GM12892 (cell line): Measurements from ENCODE around the gene CC2D2B.

Experiments
- DNase-seq: peaks from one replicate; pipeline ENCODE4 v3.0.0; 2011; ENCODE audit not compliant: insufficient read length
- FAIRE-seq: peaks from 2 replicates; lab custom pipeline; 2011; peaks lifted over from hg19 to GRCh38; lab: Jason Lieb, UNC
- POLR2A ChIP-seq: IDR thresholded peaks from 2 replicates; pipeline ENCODE4 v1.6.1; 2011; ENCODE audit warnings: low read depth, low read length, control low read depth
- POLR2AphosphoS5 ChIP-seq: IDR thresholded peaks from 2 replicates; pipeline ENCODE4 v1.6.1; 2011; ENCODE audit warnings: low read depth, low read length, control low read depth
- TAF1 ChIP-seq: IDR thresholded peaks from 2 replicates; pipeline ENCODE4 v1.6.1; 2011; ENCODE audit warnings: low read depth, mild to moderate bottlenecking, control low read depth, low read length, borderline replicate concordance

CC2D2B gene

GRCh38 chr10:96073722-96074121, 165.9 kb downstream of the CC2D2B start:
- no peak for DNase-seq
- TF ChIP-seq POLR2AphosphoS5 (no peak), POLR2A (no peak), TAF1 (no peak)

DNA sequence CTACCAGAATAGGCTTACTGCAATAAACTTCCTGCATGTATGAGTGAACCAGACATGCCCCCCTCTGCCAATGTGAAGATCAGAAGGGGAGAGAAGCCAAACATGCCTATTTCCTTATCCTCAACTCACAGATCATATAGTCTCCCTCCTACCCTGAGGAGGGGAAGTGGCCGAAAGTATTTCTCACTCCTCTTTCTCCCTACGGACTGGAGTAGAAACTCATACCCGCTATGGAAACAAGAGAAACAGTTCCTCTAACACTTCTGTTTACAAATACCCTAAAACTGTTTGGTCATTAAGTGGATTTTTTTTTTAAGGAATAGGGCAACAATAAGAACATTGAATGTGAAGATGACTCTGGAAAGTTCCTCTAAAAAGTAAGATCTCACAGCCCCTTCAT, 167.0 kb downstream of the CC2D2B start:
- no peak for DNase-seq
- TF ChIP-seq TAF1 (no peak), POLR2AphosphoS5 (no peak), POLR2A (no peak)
- no peak for FAIRE-seq

More at GRCh38 chr10:96073722-96074121, 165.9 kb downstream of the CC2D2B start:
- FAIRE-seq = peak; percentile 36

- FAIRE-seq = no peak
- TF ChIP-seq TAF1 (no peak), POLR2AphosphoS5 (no peak), POLR2A (no peak)
- no peak for DNase-seq
Observed at GRCh38 chr10:96075977-96076376, 168.2 kb downstream of the CC2D2B start.

DNA sequence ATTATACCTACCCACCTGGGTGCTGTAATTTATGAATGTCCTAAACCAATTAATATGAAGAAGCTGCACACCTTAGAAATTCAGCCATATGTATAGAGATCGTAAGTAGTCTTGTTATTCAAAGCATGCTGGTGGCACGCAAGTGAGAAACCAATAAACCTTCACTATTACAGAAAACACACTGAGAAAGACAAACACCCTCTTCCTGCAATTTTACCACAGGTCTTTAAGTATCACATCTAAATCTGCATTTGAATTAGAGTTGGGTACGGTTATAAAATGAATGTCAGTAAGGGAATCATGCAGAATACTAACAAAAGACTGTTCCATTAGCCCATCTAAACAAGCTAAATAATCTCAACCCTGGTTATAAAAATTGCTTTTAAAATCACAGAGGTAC, 169.4 kb downstream of the CC2D2B start:
- DNase-seq (no peak), FAIRE-seq (no peak)
- TF ChIP-seq POLR2AphosphoS5 (no peak), POLR2A (no peak), TAF1 (no peak)

DNA sequence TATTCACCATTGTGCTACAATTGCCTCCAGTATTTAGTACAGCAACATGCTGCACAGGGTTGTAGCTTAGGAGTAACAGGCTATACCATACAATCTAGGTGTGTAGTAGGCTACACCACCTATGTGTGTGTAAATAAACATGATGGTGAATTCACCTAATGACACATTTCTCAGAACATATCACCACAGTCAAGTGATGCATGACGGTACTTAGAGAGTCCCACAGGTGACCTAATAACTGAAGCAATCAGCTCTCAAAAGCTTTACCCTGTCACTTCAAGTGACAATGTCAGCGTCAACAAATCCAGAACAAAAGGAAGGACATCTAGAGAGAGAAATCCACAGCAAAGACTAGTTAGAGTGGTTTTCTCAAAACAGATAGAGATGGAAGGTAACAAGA, 174.4 kb downstream of the CC2D2B start:
- FAIRE-seq = no peak
- DNase-seq = no peak
- no peak for TF ChIP-seq POLR2AphosphoS5
- no peak for TF ChIP-seq TAF1
- TF ChIP-seq POLR2A = no peak
